HepG2 (cell line): ENCODE measurements around the gene CAD. TPM values are rescaled to one million over a fixed set of nuclear protein-coding genes. Genes with fewer than 3 reads are reported as not detected.

Experiments used
- EHMT2 ChIP-seq: fragments of 200-600 bp; sonication (generic); IDR thresholded peaks from 2 replicates; pipeline ENCODE4 v1.7.0; 2017; ENCODE audit warnings: antibody characterized with exemption, low read depth, low read length, borderline replicate concordance
- LRRFIP1 ChIP-seq: sonication (generic); formaldehyde crosslinking; conservative IDR thresholded peaks from 2 replicates; pipeline ENCODE4 v1.4.0; 2020; ENCODE audit warnings: missing genetic modification reagents
- PBX2 ChIP-seq: IDR thresholded peaks from 2 replicates; pipeline ENCODE4 v1.6.1; 2016; ENCODE audit warnings: control low read depth
- PRPF4 ChIP-seq: fragments of 200-400 bp; formaldehyde crosslinking; IDR thresholded peaks from 2 replicates; pipeline ENCODE4 v1.6.1; 2016; ENCODE audit warnings: low read length, low read depth; ENCODE audit not compliant: poor library complexity, severe bottlenecking
- STAT5B ChIP-seq: sonication (generic); formaldehyde crosslinking; IDR thresholded peaks from 2 replicates; pipeline ENCODE4 v1.4.0; 2020; ENCODE audit warnings: missing genetic modification reagents
- SUZ12 ChIP-seq: fragments of 150-350 bp; IDR thresholded peaks from 2 replicates; pipeline ENCODE4 v1.6.1; 2014; ENCODE audit warnings: low read depth, low read length
- YEATS4 ChIP-seq: sonication (generic); formaldehyde crosslinking; IDR thresholded peaks from 2 replicates; pipeline ENCODE4 v1.4.0; 2020; ENCODE audit warnings: missing genetic modification reagents, borderline replicate concordance
- ZBTB3 ChIP-seq: sonication (generic); formaldehyde crosslinking; IDR thresholded peaks from 2 replicates; pipeline ENCODE4 v1.4.0; 2020; ENCODE audit warnings: low read depth, mild to moderate bottlenecking, moderate library complexity, missing genetic modification reagents, borderline replicate concordance
- ZC3H13 ChIP-seq: sonication (generic); formaldehyde crosslinking; IDR thresholded peaks from 2 replicates; pipeline ENCODE4 v1.8.1; 2023; ENCODE audit warnings: mild to moderate bottlenecking, missing genetic modification reagents, moderate library complexity
- ZFP37 ChIP-seq: sonication (generic); formaldehyde crosslinking; IDR thresholded peaks from 2 replicates; pipeline ENCODE4 v1.4.0; 2020; ENCODE audit warnings: missing genetic modification reagents, borderline replicate concordance
- ZKSCAN1 ChIP-seq: fragments of 150-350 bp; IDR thresholded peaks from 2 replicates; pipeline ENCODE4 v1.6.1; 2014; ENCODE audit warnings: low read length
- ZNF225 ChIP-seq: sonication (generic); formaldehyde crosslinking; IDR thresholded peaks from 2 replicates; pipeline ENCODE4 v1.4.0; 2020; ENCODE audit warnings: mild to moderate bottlenecking, missing genetic modification reagents
- ZNF230 ChIP-seq: sonication (generic); formaldehyde crosslinking; IDR thresholded peaks from 2 replicates; pipeline ENCODE4 v1.4.0; 2020; ENCODE audit warnings: mild to moderate bottlenecking, missing genetic modification reagents
- ZNF329 ChIP-seq: sonication (generic); formaldehyde crosslinking; IDR thresholded peaks from 2 replicates; pipeline ENCODE4 v1.9.0; 2021; ENCODE audit warnings: low read depth, mild to moderate bottlenecking, missing genetic modification reagents
- polyA plus RNA-seq, 8 experiments: library from polyadenylated mRNA; depleted of rRNA in 3 of 8; stranded (reverse) in 7 of 8; unstranded in 1 of 8; fragments of >200 nt; fragmentation: Illumina TruSeq in 4 of 8; extraction: Trizol in 4 of 8; gene quantifications; 2 replicates each; pipeline versions ENCODE4 v1.2.1 to v1.2.3, GENCODE V29; 2011 to 2016; ENCODE audit warnings: low read depth in 4 of 8, missing spikeins in 1 of 8, mixed read lengths in 1 of 8; ENCODE audit not compliant: insufficient read depth in 1 of 8
- total RNA-seq, 5 experiments: library from RNA; depleted of rRNA; stranded (reverse); fragments of >200 nt; fragmentation: Illumina TruSeq; extraction: Trizol; gene quantifications; 2 replicates each; pipeline ENCODE4 v1.2.3, GENCODE V29; 2016; ENCODE audit warnings: low read depth in 1 of 5
- TF ChIP-seq, protein P1 (sequence below): sonication (generic); formaldehyde crosslinking; IDR thresholded peaks from 2 replicates; pipeline ENCODE4 v1.8.0; 2022; ENCODE audit warnings: mild to moderate bottlenecking, missing genetic modification reagents; ENCODE audit not compliant: insufficient replicate concordance
- TF ChIP-seq, protein P2 (sequence below): sonication (generic); formaldehyde crosslinking; conservative IDR thresholded peaks from 2 replicates; pipeline ENCODE4 v1.4.0; 2020; ENCODE audit warnings: missing genetic modification reagents
- TF ChIP-seq, protein P3 (sequence below): sonication (generic); formaldehyde crosslinking; IDR thresholded peaks from 2 replicates; pipeline ENCODE4 v1.5.0; 2020; ENCODE audit warnings: mild to moderate bottlenecking, missing genetic modification reagents

The CAD gene
- total and polyA plus RNA-seq, 2 of the 13 experiments (the other 11 are each of a cell fraction or from before 2014, with no cell fraction given), result 21.7 to 37.0 TPM

DNA sequence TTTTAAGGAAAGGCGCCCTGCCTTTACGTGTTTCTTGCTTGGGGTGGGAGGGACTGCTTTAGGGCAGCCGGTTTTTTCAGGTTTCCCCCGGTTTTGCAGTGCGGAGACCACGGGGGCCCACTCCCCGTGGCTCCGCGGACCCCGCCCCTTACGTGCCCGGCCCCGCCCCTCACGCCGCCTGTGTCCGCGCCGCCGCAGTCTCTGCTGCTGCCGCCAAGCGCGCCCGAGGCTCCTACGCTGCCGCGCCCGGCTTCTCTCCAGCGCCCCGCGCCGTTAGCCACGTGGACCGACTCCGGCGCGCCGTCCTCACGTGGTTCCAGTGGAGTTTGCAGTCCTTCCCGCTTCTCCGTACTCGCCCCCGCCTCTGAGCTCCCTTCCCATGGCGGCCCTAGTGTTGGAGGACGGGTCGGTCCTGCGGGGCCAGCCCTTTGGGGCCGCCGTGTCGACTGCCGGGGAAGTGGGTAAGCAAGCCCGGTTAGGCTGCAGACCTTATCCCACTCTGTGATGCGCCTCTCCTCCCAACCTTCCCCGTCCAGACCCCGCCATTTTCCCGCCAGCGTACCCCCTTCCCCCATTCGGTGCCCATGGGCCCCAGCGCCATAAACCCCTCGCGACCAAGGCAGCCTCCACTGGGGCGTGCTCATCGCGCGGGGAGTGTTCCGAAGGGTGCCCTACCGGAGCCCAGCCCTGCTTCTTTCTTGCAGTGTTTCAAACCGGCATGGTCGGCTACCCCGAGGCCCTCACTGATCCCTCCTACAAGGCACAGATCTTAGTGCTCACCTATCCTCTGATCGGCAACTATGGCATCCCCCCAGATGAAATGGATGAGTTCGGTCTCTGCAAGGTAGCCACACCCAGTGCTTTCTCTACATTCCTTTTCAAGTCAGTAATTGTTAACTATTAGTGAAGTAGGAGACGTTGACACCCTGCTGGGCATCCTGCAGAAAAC is at the start of gene CAD (continued):
- TF ChIP-seq ZBTB3, result no peak
- peak; percentile 94 for TF ChIP-seq ZFP37
- TF ChIP-seq YEATS4, result peak; percentile 90; the same call in 1 of the 2 replicates
- no peak for TF ChIP-seq SUZ12
- TF ChIP-seq ZNF225 (CRISPR knock-in tag), result peak; percentile 28; the same call in 1 of the 2 replicates
- peak; percentile 89 for TF ChIP-seq ZC3H13 (CRISPR knock-in tag)
- no peak for TF ChIP-seq PRPF4
- no peak for TF ChIP-seq LRRFIP1 (CRISPR knock-in tag)
- TF ChIP-seq STAT5B (CRISPR knock-in tag), result no peak
- TF ChIP-seq, protein P1, sequence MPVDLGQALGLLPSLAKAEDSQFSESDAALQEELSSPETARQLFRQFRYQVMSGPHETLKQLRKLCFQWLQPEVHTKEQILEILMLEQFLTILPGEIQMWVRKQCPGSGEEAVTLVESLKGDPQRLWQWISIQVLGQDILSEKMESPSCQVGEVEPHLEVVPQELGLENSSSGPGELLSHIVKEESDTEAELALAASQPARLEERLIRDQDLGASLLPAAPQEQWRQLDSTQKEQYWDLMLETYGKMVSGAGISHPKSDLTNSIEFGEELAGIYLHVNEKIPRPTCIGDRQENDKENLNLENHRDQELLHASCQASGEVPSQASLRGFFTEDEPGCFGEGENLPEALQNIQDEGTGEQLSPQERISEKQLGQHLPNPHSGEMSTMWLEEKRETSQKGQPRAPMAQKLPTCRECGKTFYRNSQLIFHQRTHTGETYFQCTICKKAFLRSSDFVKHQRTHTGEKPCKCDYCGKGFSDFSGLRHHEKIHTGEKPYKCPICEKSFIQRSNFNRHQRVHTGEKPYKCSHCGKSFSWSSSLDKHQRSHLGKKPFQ, result peak; percentile 31
- no peak for TF ChIP-seq EHMT2
- TF ChIP-seq, protein P2, sequence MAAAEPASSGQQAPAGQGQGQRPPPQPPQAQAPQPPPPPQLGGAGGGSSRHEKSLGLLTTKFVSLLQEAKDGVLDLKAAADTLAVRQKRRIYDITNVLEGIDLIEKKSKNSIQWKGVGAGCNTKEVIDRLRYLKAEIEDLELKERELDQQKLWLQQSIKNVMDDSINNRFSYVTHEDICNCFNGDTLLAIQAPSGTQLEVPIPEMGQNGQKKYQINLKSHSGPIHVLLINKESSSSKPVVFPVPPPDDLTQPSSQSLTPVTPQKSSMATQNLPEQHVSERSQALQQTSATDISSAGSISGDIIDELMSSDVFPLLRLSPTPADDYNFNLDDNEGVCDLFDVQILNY (CRISPR knock-in tag), result 0 out of 2 replicates have a peak, but pooled peaks have one; percentile 21
- no peak for TF ChIP-seq ZNF329
- TF ChIP-seq PBX2, result no peak
- TF ChIP-seq ZKSCAN1, result no peak
- peak; percentile 79; the same call in 1 of the 2 replicates for TF ChIP-seq ZNF230
- TF ChIP-seq, protein P3, sequence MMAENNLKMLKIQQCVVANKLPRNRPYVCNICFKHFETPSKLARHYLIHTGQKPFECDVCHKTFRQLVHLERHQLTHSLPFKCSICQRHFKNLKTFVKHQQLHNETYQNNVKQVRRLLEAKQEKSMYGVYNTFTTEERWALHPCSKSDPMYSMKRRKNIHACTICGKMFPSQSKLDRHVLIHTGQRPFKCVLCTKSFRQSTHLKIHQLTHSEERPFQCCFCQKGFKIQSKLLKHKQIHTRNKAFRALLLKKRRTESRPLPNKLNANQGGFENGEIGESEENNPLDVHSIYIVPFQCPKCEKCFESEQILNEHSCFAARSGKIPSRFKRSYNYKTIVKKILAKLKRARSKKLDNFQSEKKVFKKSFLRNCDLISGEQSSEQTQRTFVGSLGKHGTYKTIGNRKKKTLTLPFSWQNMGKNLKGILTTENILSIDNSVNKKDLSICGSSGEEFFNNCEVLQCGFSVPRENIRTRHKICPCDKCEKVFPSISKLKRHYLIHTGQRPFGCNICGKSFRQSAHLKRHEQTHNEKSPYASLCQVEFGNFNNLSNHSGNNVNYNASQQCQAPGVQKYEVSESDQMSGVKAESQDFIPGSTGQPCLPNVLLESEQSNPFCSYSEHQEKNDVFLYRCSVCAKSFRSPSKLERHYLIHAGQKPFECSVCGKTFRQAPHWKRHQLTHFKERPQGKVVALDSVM (CRISPR knock-in tag), result no peak
